ENCODE data around the gene DNAJC18.

Gene DNAJC18

DNA sequence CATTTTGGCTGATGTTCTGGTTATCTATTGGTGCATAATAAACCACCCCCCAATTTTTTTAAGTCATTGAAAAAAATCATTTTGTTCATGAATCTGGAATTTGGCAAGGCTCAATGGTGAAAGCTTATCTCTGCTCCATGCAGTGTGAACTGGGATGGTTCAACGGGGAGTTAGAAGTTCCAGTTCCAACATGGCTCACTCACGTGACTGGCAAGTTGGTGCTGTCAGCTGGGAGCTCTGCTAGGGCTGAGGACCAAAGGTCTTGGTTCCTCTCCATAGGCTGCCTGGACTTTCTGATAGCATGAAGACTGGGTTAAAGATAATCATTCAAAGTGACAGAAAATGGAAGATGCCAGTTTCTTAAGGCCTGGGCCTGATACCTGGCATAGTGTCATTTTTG, 32.4 kb downstream of the DNAJC18 start:
- H3K27ac ChIP-seq (ENCODE audit: low read depth, low read length): no peak overlapping the region

DNA sequence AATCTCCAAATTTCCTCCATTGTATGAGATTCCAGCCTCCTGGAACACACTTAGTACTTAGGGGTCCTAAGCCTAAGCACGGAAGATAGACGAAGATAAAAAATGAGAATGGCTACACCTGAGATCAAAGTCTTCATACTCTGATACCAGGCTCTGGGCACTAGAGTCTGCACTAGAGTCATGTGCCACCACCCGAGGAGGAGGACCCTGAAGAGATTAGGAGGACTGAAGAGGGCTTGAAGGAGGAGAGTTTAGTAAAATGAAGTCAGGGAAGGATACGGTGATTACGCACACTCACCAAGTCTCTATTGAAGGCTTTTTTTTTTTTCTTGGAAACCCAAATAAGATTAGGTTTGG, 34.9 kb downstream of the DNAJC18 start:
- H3K27ac ChIP-seq (ENCODE audit: low read depth, low read length): peak overlapping the region; percentile 95
- no peaks in the 10 kb centered on the region for H3K27me3 ChIP-seq (ENCODE audit: control insufficient read depth in 1 of 2, insufficient read depth in 2 of 2, low read length in 2 of 2)
- peaks cover 23 to 26% of the 10 kb centered on the region in 2 donors for H3K4me1 ChIP-seq (ENCODE audit: control insufficient read depth in 1 of 2, insufficient read depth in 2 of 2, low read length in 2 of 2)
- H3K36me3 ChIP-seq (ENCODE audit: control insufficient read depth in 1 of 2, insufficient read depth in 2 of 2, low read length in 2 of 2): no peaks in the 10 kb centered on the region
- peak overlapping the region; percentile 82 to 83 for H3K4me3 ChIP-seq (ENCODE audit: low read depth in 1 of 2, low read length in 2 of 2)
- no peaks in the 10 kb centered on the region for H3K9me3 ChIP-seq (ENCODE audit: control insufficient read depth in 1 of 2, low read length in 2 of 2)
- peak overlapping the region; percentile 62 to 77 for H3K9ac ChIP-seq (ENCODE audit: low read depth in 1 of 2, low read length in 2 of 2)

More for the DNA sequence above, 32.4 kb downstream of the DNAJC18 start:
- H3K27me3 ChIP-seq (ENCODE audit: control insufficient read depth in 1 of 2, insufficient read depth in 2 of 2, low read length in 2 of 2): no peaks in the 10 kb centered on the region
- no peak overlapping the region for H3K4me3 ChIP-seq (ENCODE audit: low read depth in 1 of 2, low read length in 2 of 2)
- no peaks in the 10 kb centered on the region for H3K36me3 ChIP-seq (ENCODE audit: control insufficient read depth in 1 of 2, insufficient read depth in 2 of 2, low read length in 2 of 2)
- H3K9ac ChIP-seq (ENCODE audit: low read depth in 1 of 2, low read length in 2 of 2): no peak overlapping the region
- H3K4me1 ChIP-seq (ENCODE audit: control insufficient read depth in 1 of 2, insufficient read depth in 2 of 2, low read length in 2 of 2): peaks cover 23 to 26% of the 10 kb centered on the region in 2 donors
- H3K9me3 ChIP-seq (ENCODE audit: control insufficient read depth in 1 of 2, low read length in 2 of 2): no peaks in the 10 kb centered on the region

DNA sequence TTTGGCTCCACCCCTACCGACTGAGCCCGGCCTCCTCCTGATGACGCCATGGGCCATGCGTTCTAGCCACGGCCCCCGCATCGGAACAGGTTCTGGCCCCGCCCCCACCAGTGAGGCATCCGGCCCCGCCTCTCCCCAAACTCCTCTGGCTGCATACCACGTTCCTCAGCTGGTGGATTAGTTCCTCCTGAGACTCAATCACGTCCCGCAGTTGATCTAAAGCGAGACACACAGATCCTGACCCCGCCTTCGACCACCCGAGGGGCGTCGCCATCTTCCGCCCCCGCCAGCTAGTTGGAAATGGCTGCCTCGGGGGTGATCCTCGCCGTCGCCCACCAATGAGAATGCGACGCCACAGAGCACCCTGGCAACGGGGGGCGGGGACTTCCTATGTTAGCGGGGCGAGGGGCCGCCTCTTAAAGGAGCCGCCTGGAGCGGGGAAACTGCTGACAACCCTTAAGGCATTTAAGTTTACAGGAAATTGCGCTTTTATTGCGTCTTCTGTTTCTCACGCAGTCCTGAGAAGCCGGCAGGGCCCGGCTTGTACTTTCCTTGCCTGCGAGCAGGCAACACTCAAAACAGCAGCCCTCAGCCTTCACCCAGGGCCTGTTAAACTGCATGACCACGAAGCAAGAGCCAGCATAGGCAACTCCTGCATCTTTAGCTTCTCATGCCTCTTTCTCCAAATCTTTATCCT, 35.4 kb downstream of the DNAJC18 start, which contains the start of gene SPATA24:
TSS of gene SPATA24 (minus strand) at position 303 of the 697 bp plus-strand sequence. CDS start at position 274, 29 bp downstream.
- Histone ChIP-seq H3K4me1 (ENCODE audit: control insufficient read depth in 1 of 2, insufficient read depth in 2 of 2, low read length in 2 of 2) (peaks cover 23 to 26% of the 10 kb centered on the region in 2 donors), H3K4me3 (ENCODE audit: low read depth in 1 of 2, low read length in 2 of 2) (peak within 1 kb of the TSS; percentile 82 to 83), H3K9ac (ENCODE audit: low read depth in 1 of 2, low read length in 2 of 2) (peak within 1 kb of the TSS; percentile 62 to 77), H3K27me3 (ENCODE audit: control insufficient read depth in 1 of 2, insufficient read depth in 2 of 2, low read length in 2 of 2) (no peaks in the 10 kb centered on the region), H3K36me3 (ENCODE audit: control insufficient read depth in 1 of 2, insufficient read depth in 2 of 2, low read length in 2 of 2) (no peaks in the 10 kb centered on the region), H3K27ac (ENCODE audit: low read depth, low read length) (peak within 1 kb of the TSS; percentile 95), H3K9me3 (ENCODE audit: control insufficient read depth in 1 of 2, low read length in 2 of 2) (no peaks in the 10 kb centered on the region)

DNA sequence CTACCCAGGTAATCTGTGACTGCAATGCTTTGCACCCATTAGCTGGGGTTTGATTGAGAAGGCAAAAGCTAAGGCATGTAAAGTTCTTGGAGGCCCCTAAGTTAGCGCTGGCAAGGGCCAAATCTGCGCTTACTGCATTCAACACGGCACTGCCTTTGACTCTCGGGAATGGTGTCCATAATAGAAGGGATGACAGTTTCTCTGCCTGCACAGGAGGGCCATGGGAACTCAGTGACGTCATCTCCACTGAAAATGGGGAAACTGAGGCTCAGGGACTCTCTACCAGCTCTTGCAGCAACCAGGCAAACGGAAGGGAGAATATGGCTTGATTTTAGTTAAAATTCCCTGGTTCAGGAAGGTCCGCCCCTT, 35.9 kb downstream of the DNAJC18 start:
- Histone ChIP-seq H3K27me3 (ENCODE audit: control insufficient read depth in 1 of 2, insufficient read depth in 2 of 2, low read length in 2 of 2) (no peaks in the 10 kb centered on the region), H3K9ac (ENCODE audit: low read depth in 1 of 2, low read length in 2 of 2) (peak overlapping the region; percentile 62 to 77), H3K4me3 (ENCODE audit: low read depth in 1 of 2, low read length in 2 of 2) (peak overlapping the region; percentile 82 to 83), H3K27ac (ENCODE audit: low read depth, low read length) (peak overlapping the region; percentile 95), H3K9me3 (ENCODE audit: control insufficient read depth in 1 of 2, low read length in 2 of 2) (no peaks in the 10 kb centered on the region), H3K36me3 (ENCODE audit: control insufficient read depth in 1 of 2, insufficient read depth in 2 of 2, low read length in 2 of 2) (no peaks in the 10 kb centered on the region), H3K4me1 (ENCODE audit: control insufficient read depth in 1 of 2, insufficient read depth in 2 of 2, low read length in 2 of 2) (peaks cover 23 to 26% of the 10 kb centered on the region in 2 donors)

DNA sequence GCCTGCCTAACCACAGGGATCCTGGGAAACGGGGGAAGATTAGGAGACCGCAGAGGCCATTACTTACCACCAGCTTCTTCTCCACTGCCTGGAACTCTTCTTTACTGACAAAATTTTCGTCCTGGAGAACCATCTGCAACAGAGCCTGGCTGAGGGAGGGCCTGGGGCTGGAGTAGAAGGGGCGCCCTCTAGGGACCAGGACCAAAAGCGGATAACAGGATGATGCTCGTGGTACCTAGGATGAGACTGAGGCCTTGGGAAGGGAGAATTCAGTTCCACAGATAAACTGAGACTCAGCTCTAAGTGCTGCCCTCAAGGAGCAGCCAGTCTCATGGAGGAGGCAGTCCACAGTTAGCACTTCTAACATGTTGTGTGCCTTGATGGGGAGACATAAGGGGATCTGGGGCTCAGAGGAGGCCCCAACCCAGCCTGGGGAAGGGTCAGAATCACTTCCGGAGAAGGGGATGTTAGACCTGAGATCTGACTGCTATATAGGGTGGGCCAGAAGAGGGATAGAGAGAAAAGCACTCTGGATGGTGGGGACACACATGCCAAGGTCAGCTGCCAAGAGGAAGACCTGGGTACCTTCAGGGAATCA, 36.7 kb downstream of the DNAJC18 start:
- Histone ChIP-seq H3K36me3 (ENCODE audit: control insufficient read depth in 1 of 2, insufficient read depth in 2 of 2, low read length in 2 of 2) (no peaks in the 10 kb centered on the region), H3K9ac (ENCODE audit: low read depth in 1 of 2, low read length in 2 of 2) (no peak overlapping the region), H3K4me1 (ENCODE audit: control insufficient read depth in 1 of 2, insufficient read depth in 2 of 2, low read length in 2 of 2) (peaks cover 21 to 23% of the 10 kb centered on the region in 2 donors), H3K27me3 (ENCODE audit: control insufficient read depth in 1 of 2, insufficient read depth in 2 of 2, low read length in 2 of 2) (no peaks in the 10 kb centered on the region), H3K9me3 (ENCODE audit: control insufficient read depth in 1 of 2, low read length in 2 of 2) (no peaks in the 10 kb centered on the region), H3K4me3 (ENCODE audit: low read depth in 1 of 2, low read length in 2 of 2) (no peak overlapping the region), H3K27ac (ENCODE audit: low read depth, low read length) (no peak overlapping the region)

DNA sequence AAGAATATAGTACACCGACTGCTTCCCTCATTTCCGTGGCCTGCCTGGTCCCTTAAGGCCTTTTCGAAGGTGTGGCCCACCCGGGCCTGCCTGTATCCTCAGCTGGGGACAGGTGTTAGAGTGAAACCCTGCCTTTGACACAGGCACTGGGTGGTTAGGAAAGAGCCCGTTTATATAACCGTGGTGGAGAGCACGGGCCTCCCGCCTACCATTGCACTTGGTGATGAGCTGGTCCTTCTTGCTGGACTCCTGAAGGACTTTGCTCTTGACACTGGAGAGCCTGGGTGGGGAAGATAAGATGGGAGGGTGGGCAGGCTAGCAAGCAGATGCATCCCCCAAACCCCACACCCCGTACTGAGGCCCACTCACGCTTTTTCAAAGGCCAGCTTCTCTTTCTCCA, 37.8 kb downstream of the DNAJC18 start:
- Histone ChIP-seq H3K27ac (ENCODE audit: low read depth, low read length) (no peak overlapping the region), H3K4me1 (ENCODE audit: control insufficient read depth in 1 of 2, insufficient read depth in 2 of 2, low read length in 2 of 2) (peaks cover 15 to 17% of the 10 kb centered on the region in 2 donors), H3K4me3 (ENCODE audit: low read depth in 1 of 2, low read length in 2 of 2) (no peak overlapping the region), H3K9ac (ENCODE audit: low read depth in 1 of 2, low read length in 2 of 2) (no peak overlapping the region), H3K27me3 (ENCODE audit: control insufficient read depth in 1 of 2, insufficient read depth in 2 of 2, low read length in 2 of 2) (no peaks in the 10 kb centered on the region), H3K9me3 (ENCODE audit: control insufficient read depth in 1 of 2, low read length in 2 of 2) (no peaks in the 10 kb centered on the region), H3K36me3 (ENCODE audit: control insufficient read depth in 1 of 2, insufficient read depth in 2 of 2, low read length in 2 of 2) (no peaks in the 10 kb centered on the region)

DNA sequence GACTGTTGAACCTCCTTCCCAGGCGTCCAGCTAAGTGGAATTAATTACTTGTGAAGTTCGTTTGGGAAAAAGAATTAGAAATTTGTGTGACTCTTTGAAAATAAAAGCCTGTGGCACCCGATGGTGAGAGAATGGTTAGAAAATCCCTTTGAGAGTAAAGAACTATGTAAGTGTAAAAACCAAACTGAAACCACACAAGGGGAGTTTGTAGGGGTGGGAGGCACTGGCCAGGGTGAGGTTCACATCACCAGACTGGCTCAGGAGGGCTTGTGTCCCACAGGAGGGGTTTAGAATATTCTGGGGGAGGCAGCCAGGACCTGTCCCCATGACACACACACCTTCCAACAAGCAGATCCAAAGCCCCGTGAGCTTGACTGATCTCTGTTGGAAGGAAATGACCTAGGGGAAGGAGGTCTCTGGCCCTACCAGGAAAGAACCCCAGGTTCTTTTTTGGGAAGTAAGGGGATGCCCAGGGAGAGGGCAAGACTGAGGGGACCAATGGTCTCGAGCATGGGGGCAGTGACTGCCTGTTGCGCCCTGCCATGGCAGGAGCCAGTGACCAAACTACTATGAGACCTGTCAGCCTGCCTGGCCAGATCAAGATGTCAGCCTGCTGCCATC, 39.7 kb downstream of the DNAJC18 start:
- H3K36me3 ChIP-seq (ENCODE audit: control insufficient read depth in 1 of 2, insufficient read depth in 2 of 2, low read length in 2 of 2): no peaks in the 10 kb centered on the region
- no peak overlapping the region for H3K27ac ChIP-seq (ENCODE audit: low read depth, low read length)
- H3K9me3 ChIP-seq (ENCODE audit: control insufficient read depth in 1 of 2, low read length in 2 of 2): no peaks in the 10 kb centered on the region
- no peaks in the 10 kb centered on the region for H3K27me3 ChIP-seq (ENCODE audit: control insufficient read depth in 1 of 2, insufficient read depth in 2 of 2, low read length in 2 of 2)
- no peak overlapping the region for H3K9ac ChIP-seq (ENCODE audit: low read depth in 1 of 2, low read length in 2 of 2)
- peaks cover 13 to 15% of the 10 kb centered on the region in 2 donors for H3K4me1 ChIP-seq (ENCODE audit: control insufficient read depth in 1 of 2, insufficient read depth in 2 of 2, low read length in 2 of 2)
- H3K4me3 ChIP-seq (ENCODE audit: low read depth in 1 of 2, low read length in 2 of 2): no peak overlapping the region

DNA sequence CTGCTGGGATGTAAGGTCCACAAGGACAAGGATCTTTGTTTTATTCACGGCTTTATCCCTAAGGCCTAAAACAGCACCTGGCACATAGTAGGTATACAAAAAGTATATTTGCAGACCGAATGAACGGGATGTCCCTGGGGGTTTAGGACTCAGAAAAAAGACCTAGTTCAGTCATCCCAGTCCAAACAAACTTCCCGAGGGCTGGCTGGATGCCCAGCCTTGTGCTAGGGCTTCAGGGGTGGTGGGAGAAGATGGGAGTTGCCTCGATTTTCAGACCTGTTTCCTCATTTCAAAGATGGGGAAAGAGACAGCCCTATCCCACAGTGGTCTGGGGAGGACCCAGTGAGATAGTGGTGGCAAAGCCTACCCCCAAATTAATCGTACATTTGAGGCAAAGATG, 41.4 kb downstream of the DNAJC18 start:
- no peaks in the 10 kb centered on the region for H3K36me3 ChIP-seq (ENCODE audit: control insufficient read depth in 1 of 2, insufficient read depth in 2 of 2, low read length in 2 of 2)

DNA sequence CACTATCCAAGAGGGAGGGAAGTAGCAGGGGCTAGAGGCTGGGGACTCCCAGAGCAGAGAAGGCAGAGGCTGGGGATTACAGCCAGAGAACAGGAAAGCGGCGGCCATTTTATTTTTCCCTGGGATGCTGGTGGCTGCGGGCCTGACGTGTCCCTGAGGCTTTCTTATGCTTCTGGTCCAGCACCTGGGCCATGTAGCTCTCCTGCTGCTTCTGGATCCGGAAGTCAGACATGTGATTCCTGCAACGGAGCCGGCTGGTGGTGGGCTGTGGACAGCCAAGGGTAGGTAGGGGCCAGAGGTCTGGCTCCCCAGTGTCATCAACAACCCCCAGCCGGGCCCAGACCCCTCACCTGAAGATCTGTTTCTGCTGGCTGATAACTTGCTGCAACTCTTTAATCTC, 42.6 kb downstream of the DNAJC18 start:
- H3K36me3 ChIP-seq (ENCODE audit: control insufficient read depth in 1 of 2, insufficient read depth in 2 of 2, low read length in 2 of 2): no peaks in the 10 kb centered on the region
- H3K4me1 ChIP-seq (ENCODE audit: control insufficient read depth in 1 of 2, insufficient read depth in 2 of 2, low read length in 2 of 2): peaks cover 7 to 21% of the 10 kb centered on the region in 2 donors
- H3K9ac ChIP-seq (ENCODE audit: low read depth in 1 of 2, low read length in 2 of 2): no peak overlapping the region
- no peak overlapping the region for H3K4me3 ChIP-seq (ENCODE audit: low read depth in 1 of 2, low read length in 2 of 2)
- peaks cover 0 to 10% of the 10 kb centered on the region in 2 donors for H3K27me3 ChIP-seq (ENCODE audit: control insufficient read depth in 1 of 2, insufficient read depth in 2 of 2, low read length in 2 of 2)
- no peak overlapping the region for H3K27ac ChIP-seq (ENCODE audit: low read depth, low read length)
- no peaks in the 10 kb centered on the region for H3K9me3 ChIP-seq (ENCODE audit: control insufficient read depth in 1 of 2, low read length in 2 of 2)

More for the DNA sequence above, 41.4 kb downstream of the DNAJC18 start:
- Histone ChIP-seq H3K9me3 (ENCODE audit: control insufficient read depth in 1 of 2, low read length in 2 of 2) (no peaks in the 10 kb centered on the region), H3K27me3 (ENCODE audit: control insufficient read depth in 1 of 2, insufficient read depth in 2 of 2, low read length in 2 of 2) (peaks cover 0 to 10% of the 10 kb centered on the region in 2 donors), H3K9ac (ENCODE audit: low read depth in 1 of 2, low read length in 2 of 2) (no peak overlapping the region), H3K4me3 (ENCODE audit: low read depth in 1 of 2, low read length in 2 of 2) (no peak overlapping the region), H3K4me1 (ENCODE audit: control insufficient read depth in 1 of 2, insufficient read depth in 2 of 2, low read length in 2 of 2) (peaks cover 8 to 13% of the 10 kb centered on the region in 2 donors), H3K27ac (ENCODE audit: low read depth, low read length) (no peak overlapping the region)

All from duodenal mucosa (tissue), 2 donors.